ENCODE data around the gene PMEPA1.

PMEPA1 gene

DNA sequence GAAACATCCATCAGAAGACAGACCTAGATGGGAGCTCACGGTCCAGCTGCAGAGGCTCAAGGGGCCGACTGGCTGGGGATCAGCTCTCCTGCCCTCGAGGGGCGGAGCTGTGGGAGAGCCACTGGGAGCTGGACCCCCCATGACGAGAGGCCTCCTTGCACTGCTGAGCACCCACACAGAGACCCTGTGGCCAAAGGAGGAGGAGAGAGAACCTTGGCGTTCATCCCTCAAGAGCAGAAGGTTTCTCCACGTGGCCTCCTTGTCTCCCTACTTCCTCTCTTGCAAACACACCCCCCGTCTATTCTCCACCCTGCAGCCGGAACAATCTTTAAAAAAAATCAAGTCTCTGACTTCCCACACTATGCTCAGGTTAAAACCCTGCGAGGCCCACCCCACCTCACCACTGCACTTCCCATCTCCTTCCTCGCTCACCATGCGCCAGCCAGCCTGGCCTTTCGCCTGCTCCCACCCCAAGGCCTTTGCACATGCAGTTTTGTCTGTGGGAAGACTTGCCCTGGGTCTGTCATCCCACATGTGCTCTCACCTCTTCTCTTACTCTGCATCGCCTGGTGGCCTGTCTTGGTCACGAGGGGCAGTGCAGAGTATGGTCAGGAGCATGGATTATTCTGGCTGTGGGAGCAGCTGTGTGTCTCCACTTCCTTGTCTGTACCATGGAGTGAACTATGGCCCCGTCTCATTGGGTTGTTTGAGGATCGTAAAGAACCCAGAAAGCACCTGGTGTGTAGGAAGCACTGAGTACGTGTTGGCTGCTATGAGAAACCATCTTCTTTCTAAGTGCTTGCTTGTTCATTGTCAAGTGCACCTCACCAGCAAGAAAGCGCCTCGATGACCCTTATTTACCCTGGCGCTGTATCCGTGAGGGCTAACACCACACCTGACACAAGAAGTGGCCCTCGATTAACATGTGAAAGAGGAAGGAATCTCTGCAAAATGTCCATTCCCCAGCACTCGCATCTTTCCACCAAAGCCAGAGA lies 32.9 kb downstream of the PMEPA1 start:
- DNase-seq (ENCODE audit: low read depth) = no peak

DNA sequence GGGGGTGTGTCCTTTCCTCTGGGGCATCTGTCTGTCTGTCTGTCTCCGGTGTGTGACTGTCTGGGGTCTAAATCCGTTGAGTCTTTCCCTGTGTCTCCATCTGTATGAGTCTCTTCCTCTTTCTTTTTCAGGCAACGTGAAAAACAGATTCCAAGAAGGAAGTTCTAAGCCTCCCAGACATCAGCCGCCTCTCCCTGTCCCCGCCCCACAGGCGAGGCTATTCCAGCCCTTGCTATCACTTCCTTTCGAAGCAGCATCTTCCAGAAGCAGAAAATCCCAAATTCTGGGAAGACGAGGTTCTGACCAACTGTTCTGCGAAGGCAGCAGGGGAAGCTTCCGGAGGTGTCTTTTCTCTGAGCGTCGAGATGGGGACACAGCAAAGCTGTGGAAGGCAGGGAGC lies 34.0 kb downstream of the PMEPA1 start:
- DNase-seq (ENCODE audit: low read depth) = no peak

DNA sequence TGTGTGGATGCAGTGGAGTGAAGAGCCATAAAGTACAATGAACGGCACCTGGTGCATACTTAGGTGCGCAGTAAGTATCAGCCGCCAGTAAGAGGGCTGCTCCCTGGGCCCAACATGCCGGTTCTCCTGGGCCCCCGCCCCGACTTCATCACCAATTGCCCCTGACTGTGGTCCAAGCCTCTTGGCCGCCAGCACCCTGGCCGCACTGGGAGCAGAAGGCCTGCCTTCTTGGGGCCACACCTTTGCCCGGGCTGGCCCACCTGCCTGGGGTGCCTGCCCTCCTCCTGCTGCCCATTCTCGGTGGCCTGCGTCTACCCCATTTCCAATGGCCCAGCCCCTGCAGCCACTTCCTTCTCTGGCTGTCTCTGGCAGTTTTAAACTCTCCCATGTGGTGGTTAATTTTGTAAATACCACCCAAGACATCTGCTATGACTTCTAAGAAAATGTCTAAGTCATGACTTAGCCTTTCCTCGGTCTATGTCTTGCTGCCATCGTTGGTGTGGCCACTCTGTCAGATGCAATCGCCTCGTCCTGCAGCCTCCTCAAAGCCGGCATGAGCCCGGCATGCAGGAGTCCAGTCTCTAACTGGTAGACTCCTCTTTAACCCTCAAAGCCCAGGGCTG lies 36.8 kb downstream of the PMEPA1 start:
- no peak for DNase-seq (ENCODE audit: low read depth)

DNA sequence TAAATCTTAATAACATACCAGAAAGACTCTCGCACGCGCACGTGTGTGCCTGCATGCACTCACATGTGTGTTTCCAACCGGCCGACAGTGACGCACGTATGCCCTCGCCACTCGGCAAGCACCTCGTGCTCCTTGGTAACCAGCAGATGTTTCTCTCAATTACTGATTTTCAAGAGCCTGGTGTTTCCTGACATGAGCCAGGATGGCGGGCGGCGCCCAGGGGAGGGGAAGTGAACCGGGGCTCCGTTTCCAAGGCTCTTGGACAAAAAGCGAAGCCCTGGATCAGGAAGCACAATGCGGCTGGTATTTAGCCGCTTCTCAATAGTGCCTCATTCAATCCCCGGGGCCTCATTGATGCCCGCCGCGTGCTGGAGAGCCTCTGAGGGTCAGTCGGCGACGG lies 37.7 kb downstream of the PMEPA1 start:
- DNase-seq (ENCODE audit: low read depth) = no peak

DNA sequence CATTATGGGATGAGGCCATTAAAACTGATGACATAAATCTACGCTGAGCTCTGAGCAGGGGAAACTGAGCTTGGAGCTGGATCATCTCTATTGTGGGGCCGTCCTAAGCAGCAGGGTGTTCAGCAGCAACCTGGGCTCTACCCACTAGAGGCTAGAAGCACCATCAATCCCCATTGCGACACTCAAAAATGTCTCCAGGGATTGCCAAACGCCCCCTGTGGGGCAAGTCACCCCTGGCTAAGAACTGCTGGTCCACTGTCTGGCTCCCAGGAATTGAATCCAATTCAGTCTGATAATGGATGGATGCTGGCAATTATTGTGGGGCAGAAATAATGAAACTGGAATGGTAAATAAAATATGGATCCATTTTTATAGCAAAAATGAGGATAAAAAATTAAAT lies 38.2 kb downstream of the PMEPA1 start:
- no peak for DNase-seq (ENCODE audit: low read depth)

DNA sequence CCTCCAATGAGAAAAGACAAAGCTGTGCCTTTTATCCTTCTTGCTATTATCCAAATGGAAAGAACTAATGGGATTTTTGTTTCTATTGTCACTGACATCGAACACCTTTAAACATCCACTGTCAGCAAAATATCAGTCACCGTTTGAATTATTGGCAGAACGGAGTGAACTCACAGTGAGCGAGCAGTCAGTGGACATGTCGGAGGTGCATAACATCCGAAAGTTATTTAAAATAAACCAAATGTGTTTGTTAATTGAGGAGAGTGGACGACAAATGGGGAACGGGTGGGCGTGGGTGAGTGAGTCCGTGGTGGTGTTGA lies 38.8 kb downstream of the PMEPA1 start:
- no peak for DNase-seq (ENCODE audit: low read depth)

DNA sequence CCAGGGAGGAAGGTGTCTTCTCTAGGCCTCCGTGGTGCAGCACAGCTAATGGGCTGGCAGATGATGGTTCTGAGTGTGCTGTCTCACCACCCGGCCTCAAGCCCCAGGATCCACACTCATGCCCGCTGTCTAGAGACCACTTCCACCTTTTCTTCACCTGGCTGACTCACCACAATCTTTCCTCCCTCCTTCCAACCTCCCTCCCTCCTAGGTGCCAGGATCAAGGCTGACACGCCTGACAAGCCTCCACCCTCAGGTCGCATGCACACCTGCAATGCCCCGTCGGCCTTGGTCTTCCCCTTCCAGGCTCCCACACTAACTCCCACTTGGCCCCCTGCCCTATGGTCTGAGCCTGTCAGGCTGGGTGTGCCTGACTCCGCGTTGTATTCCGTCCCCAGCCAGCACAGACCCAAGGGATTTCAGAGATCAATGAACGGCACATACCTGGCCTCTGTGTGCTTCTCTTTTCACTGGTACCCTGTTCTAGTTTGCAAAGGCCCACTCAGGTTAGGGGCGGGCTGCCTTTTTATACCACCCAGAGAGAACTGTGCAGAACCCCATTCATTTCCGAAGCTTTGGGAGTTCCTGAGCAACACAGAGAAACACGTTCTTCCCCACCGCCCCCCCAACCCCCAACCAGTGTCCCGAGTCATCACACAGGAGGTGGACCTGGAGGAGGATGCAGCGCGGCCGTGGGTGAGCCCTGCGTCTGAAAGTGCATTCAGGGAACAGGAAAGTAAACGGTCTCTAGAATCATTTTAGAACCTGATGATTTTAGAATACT lies 39.3 kb downstream of the PMEPA1 start:
- DNase-seq (ENCODE audit: low read depth) = no peak

DNA sequence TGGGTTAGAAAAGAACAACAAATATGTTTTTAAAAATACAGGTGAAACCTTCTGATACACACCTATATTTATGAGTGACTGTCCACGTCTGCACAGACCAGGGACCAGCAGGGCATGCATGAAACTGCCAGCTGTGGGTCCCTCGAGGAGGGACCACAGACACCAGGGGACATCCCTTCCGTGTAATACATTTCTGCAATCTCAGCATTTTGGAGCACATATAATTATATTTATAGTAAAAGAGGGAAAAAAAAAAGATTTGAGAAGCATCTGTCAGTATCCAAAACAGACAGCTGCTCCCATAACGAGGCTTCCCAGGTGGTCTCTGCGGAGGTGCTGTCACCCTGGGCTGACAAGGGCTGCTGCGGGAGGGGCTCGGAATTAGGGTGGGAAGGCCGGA lies 40.2 kb downstream of the PMEPA1 start:
- no peak for DNase-seq (ENCODE audit: low read depth)

DNA sequence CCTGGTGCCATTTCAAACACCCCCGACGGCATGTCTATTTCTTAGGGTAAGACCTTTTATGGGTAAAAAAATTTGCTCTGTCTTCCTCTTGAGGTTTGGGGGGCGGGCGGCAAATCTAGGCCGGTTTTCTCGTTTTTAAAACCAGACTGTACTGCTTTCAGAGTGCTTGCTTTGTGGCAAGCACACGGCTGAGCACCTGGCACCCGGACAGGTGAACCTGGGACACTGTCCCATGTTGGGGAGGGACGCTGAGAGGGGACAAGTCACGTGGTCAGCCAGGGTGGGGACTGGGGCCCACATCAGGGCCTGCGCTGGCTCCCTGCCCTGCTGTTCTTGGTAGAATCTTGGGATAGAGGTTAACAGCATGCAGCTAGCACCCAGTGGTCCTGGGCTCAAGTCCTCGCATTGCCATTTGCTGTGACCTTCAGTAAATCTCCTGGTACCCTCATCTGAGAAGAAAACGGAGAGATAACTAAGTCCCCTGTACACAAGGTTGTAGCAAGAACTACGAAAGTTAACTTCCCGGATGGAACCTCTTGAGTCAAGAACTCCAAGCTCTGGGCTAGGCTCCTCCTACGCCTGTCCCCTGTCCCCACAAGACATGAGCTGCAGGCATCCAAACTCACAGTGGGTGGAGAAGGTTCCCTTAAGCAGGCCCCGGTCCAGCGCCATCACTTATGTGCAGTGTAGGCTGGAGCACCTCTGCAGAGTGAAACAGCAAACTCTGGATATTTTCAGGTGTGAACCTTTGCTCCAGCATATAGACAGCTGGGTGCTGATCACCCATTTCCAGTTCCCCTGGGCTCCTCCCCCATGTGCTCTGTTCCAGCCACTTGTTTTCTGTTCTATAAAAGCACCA lies 41.7 kb downstream of the PMEPA1 start:
- DNase-seq (ENCODE audit: low read depth) = no peak

DNA sequence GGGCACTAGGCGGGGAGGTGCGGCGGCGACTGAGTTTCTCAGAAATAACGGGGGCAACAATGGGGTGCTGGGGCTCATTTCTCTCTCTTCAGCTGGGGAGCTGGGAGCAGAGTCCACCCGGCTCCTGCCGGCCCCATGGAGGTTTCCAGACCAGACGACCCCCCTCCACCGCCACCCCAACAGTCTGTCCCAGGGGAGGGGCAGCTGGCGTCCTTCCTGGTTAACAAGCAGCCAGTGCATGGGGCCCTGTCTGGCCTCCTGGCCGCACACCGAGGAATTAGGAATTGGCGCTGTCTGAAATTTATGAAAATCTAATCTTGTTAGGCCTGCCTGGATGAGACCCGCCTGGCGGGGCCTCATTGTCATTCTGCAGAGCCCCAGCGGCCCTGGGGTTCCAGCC lies 42.4 kb downstream of the PMEPA1 start:
- DNase-seq (ENCODE audit: low read depth) = no peak

DNA sequence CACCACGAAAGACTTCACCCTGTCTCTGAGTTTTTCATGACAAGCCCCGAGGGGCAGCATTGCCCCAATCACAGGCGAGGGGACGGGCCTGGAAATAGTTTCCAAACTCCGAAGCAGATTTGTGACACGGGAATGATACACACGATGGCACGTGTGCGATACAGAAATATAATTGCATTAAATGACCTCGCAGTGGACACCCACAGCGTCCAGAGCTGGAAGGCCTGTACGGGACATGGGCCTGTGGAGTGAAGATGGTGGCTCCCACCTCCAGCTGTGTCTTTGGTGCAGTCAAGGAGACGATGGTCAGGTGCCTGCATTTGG lies 43.0 kb downstream of the PMEPA1 start:
- DNase-seq (ENCODE audit: low read depth) = no peak

DNA sequence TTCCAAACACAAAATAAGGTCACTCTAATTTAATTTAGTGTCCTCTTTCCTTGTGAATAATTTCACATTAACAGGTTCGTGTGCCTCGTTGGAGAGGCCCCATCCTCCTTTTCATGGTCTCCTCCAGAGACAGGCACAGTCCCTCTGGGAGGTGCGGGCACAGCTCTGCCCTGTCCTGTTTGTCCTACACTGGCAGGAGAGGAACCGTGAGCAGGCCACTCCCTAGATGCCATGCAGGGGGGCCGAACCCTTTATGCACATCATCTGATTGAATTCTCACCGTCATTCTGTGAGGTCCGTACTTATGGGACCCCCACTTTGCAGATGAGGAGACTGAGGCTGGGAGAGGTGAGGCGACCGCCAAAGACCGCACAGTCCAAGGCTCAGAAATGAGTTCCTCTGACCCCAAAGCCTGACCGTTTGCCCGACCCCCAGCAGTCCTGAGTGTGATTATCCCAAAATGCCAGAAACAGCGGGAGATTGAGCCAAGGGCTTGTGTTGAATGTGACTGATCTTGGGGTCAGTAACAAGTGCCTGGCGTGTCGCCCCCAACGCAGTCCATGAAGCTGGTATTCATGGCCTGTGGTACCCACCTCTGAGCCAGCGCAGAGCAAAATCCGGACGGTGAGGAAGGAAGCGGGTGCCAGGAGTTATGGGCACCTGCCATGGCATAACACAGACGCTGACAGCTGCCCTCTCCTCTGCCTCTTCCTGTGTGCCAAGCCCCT lies 43.5 kb downstream of the PMEPA1 start:
- DNase-seq (ENCODE audit: low read depth) = no peak

DNA sequence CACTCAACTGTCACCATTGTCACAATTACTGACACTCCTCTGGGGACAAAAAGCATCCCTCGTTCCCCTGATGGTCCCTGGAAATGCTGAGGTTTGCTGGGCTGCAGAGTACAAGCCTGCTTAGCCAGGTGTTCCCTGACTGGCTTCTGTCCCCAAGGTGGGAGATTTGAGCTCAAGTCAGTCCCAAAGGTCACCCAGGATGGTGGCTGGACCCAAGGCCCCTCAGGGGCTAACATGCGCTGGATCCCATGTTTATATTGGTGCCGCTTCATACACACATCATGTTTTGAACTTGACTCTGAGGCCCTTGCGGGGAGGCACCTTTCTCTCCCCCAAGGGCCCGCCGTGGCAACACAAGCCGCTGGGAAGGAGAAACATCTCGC lies 44.2 kb downstream of the PMEPA1 start:
- no peak for DNase-seq (ENCODE audit: low read depth)

DNA sequence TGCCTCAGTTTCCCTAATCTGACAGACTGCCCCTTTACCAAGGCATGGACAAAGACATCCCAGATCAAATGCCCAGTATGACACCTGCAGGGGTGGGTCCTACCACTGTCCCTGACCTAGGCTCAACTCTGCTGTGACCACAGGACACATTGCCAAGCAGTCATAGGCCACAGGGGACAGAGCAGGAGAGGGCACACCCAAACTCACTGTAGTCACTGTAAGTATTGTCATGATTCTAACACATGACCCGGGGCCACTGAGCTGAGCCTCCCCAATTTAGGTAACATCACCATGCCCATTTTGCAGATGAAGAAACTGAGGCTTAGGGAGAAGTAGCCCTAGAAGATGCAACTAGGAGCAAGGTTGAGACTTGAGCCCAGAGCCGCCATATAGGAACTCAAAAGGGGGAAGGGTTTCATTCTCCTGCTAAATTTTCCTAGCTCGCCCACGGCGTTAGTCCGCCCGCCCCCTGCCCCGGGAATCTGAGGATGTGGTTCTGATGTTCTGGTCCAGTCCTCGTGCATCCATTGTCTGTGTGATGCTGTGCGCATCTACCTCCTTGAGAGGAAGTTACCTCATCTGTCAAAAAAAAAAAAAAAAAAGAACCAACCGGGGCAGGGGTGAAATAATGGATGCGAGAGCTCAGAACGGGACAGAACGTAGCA lies 44.8 kb downstream of the PMEPA1 start:
- no peak for DNase-seq (ENCODE audit: low read depth)

DNA sequence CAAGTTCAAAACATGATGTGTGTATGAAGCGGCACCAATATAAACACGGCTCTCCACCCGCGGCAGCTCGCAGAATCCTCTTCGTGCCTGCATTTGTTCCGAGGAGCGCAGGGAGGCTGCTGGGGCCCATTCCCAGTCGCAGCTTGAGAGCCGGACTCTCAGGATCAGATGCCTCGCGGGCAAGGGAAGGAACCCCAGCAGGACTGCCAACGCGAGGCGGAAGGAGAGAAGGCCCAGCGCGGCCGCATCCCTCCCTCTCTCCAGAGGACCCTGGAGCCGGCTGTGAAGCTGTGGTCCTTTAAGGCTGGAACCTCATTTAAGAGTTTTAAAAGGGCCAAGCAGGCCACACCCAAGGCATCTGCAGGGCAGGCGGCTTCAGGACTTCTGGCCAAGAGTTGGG lies 45.3 kb downstream of the PMEPA1 start:
- no peak for DNase-seq (ENCODE audit: low read depth)

DNA sequence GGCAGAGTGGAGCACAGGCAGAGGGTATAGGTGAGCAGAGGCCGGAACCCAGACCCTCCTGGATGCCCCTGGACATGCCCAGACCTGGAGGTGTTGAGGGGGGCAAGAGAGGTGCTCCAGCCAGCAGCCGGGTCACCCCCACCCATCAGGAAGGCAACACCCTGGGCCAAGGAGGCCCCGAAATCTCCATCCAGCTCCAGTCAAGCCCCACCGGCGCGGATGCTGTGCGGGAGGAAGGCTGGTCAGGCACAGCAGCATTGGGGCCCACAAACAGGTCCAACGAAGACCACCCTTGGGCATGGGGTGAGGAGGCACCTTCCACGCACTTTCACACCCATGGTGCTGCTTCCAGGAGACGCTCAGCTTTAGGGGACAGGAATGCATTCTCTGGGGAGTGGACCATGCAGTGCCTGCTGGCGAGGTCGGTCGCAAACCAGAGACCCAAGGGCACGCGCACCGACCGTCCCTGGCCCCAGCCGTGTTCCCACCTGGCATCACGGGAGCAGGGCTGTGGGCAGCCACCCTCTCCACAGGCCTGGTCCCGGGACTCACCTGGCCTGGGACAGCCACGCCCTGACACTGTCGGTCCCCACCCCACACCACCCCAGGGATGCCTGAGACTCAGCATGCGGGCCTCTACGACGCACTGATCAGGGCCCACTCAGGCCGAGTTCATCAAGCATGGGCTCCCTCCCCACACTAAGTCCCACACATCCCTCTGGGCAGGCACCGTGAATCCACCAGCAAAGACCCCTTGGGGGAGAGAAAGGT lies 45.9 kb downstream of the PMEPA1 start:
- DNase-seq (ENCODE audit: low read depth) = no peak

DNA sequence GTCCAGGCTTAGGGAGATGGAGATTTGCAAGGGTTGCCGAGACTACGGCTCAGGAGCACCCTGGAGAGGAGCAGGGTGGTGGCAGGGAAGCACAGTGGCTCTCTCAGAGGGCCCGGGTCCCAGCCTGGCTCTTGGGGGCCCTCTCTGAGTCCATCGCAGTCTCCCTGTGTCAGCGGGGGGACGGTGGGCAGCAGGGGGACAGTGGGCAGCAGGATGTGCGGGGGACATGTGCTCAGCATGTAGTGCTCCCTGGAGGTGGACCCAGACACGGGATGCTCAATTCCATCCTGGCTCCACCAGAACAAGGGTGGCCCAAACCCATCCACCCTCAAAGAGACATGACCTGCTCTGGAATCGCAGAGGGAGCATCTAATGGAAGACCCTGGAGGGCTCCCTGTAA lies 46.6 kb downstream of the PMEPA1 start:
- no peak for DNase-seq (ENCODE audit: low read depth)

DNA sequence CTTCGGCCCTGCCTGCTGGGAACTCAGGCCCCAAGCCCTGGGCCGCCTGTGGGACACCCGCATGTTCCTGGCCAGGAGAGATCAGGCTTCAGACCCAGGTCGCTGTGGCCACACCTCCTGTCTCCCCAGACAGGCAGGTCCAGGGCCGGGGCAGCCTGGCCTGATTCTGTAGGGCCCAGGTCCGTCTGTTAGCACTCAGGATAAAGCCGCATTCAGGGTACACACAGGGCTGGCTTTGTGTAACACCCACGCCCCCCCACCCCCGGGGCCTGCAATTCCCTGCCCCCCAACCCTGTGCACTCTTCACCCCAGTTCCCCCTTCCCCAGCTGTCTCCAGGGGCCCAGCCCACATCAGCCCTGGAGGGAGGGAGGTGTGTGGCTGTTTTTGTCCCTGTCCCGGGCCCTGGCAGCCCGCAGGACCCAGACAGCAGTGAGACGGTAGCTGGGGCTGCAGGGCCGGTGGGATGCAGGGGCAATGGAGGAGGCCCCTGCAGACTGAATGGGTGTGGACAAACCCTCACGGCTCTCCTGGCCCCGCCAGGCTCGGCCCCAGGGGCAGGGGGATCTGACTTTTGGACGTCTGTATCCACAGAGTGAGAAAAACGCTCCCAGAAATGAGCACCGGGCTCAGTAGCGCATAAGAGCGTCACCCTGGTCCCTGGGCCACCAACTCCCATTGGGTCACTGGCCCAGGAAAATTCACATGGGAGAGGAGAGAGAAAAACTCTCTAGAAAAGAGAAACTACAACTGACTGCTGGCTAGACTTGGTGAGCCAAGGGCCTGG lies 47.2 kb downstream of the PMEPA1 start:
- DNase-seq (ENCODE audit: low read depth) = no peak

DNA sequence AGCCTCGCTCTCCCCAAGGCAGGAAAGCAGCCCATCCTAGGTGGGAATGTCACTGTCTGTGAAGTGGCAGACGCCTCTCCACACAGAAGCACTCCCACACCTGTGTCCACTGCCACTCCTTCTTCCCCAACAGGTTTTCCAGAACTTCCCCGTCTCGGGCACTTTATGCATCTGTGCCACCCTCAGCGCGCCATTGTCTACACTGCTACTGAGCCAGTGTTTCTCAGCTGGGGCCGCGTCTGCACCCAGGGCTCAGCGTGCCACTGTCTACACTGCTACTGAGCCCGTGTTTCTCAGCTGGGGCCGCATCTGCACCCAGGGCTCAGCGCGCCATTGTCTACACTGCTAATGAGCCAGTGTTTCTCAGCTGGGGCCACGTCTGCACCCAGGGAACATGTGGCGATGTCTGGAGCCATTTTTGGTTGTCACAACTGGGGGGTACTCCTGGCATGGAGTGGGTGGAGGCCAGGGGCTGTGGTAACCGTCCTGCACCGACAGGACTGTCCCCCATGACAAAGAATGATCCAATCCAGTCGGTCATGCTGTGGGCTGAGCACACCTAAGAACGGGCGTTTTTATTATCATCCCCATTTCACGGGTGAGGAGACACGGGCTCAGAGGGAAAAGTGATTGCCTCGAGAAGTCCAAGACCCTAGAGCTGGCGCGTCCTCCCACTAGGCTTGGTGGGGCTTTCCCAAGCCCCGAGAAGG lies 47.9 kb downstream of the PMEPA1 start:
- no peak for DNase-seq (ENCODE audit: low read depth)
